K562 (cell line): ENCODE data around the gene PLXNA2. TPM values are rescaled to one million over a fixed set of nuclear protein-coding genes. Genes with fewer than 3 reads are reported as not detected.

Experiments
- ATAC-seq: fragments of 200-7000 bp; cut with Tn5 transposase; 3 replicates; pipeline ENCODE4 v1.9.1; 2020; ENCODE audit warnings: moderate library complexity
- BruUV-seq: library from RNA; stranded (reverse); fragments of 400-500 nt; replicated peaks from 2 replicates; lab custom pipeline; 2021; lab: Mats Ljungman, UMichigan
- CTCF ChIA-PET: fragments of 300-600 bp; formaldehyde crosslinking; extraction: SDS; loops from one replicate; lab custom pipeline; 2021; ENCODE audit warnings: low intra/inter-chr PET ratio; lab: Yijun Ruan, JAX
- POLR2A ChIA-PET: fragments of 300-600, 350-650 bp; sonication (Branson Sonifier 250); formaldehyde crosslinking; extraction: SDS; loops from one replicate; lab custom pipeline; 2021; ENCODE audit warnings: antibody characterized with exemption, inconsistent platforms; lab: Yijun Ruan, JAX
- DNase-seq, 4 experiments: peaks; one replicate each; pipeline versions ENCODE4 v3.0.0 to v3.0.0-alpha.2; 2011 to 2018; ENCODE audit warnings: low spot score in 3 of 4, mixed read lengths in 3 of 4; ENCODE audit errors: extremely low read depth in 1 of 4
- FAIRE-seq: peaks from 2 replicates; lab custom pipeline; 2011; peaks lifted over from hg19 to GRCh38; lab: Jason Lieb, UNC
- H2AFZ ChIP-seq: 2 replicates; pipeline ENCODE4 v1.6.0; 2011; ENCODE audit warnings: low read depth, low read length, control low read depth, inconsistent platforms
- H3K27ac ChIP-seq: fragments of 200-600 bp; 3 replicates; pipeline ENCODE4 v1.8.0; 2011; ENCODE audit warnings: low read depth, mild to moderate bottlenecking, control low read depth, inconsistent platforms, low read length, moderate library complexity, mixed read lengths; ENCODE audit errors: extremely low read depth
- H3K27me3 ChIP-seq, 2 experiments: fragments of 300-600 bp in 1 of 2; 2 replicates in 1 of 2; 3 replicates in 1 of 2; pipeline versions ENCODE4 v1.6.0 to v1.8.0; 2011; ENCODE audit warnings: inconsistent platforms in 2 of 2, low read length in 2 of 2, mild to moderate bottlenecking in 1 of 2, mixed read lengths in 1 of 2, moderate library complexity in 1 of 2; ENCODE audit not compliant: control insufficient read depth in 2 of 2, insufficient read depth in 2 of 2
- H3K36me3 ChIP-seq: fragments of 300-600 bp; 3 replicates; pipeline ENCODE4 v1.8.0; 2011; ENCODE audit warnings: mild to moderate bottlenecking, low read length, inconsistent platforms; ENCODE audit not compliant: control insufficient read depth, insufficient read depth
- H3K4me1 ChIP-seq, 2 experiments: fragments of 200-600 bp in 1 of 2; replicated peaks in 1 of 2; 2 replicates in 1 of 2; 3 replicates in 1 of 2; pipeline versions ENCODE4 v1.5.1 to v1.8.0; 2011; ENCODE audit warnings: inconsistent platforms in 2 of 2, low read length in 2 of 2, mild to moderate bottlenecking in 1 of 2, mixed read lengths in 1 of 2, moderate library complexity in 1 of 2; ENCODE audit not compliant: control insufficient read depth in 2 of 2, insufficient read depth in 2 of 2
- H3K4me2 ChIP-seq: 2 replicates; pipeline ENCODE4 v1.6.1; 2011; ENCODE audit warnings: low read length, control low read depth, inconsistent platforms, mixed read lengths; ENCODE audit not compliant: insufficient read depth
- H3K4me3 ChIP-seq: fragments of 200-600 bp; sonication (generic), shearing (Covaris generic); 2 replicates; pipeline ENCODE4 v1.5.1; 2016; ENCODE audit warnings: control low read depth, inconsistent platforms
- H3K79me2 ChIP-seq: fragments of 200-600 bp; 3 replicates; pipeline ENCODE4 v1.8.0; 2011; ENCODE audit warnings: low read length, inconsistent platforms; ENCODE audit not compliant: control insufficient read depth, insufficient read depth
- H3K9ac ChIP-seq, 2 experiments: 2 replicates each; pipeline versions ENCODE4 v1.6.0 to v1.6.1; 2011; ENCODE audit warnings: low read depth in 2 of 2, low read length in 2 of 2, control low read depth in 1 of 2, inconsistent platforms in 1 of 2, mild to moderate bottlenecking in 1 of 2, mixed read lengths in 1 of 2; ENCODE audit not compliant: insufficient read depth in 1 of 2
- H3K9me1 ChIP-seq: one replicate; pipeline ENCODE4 v1.6.0; 2011; ENCODE audit warnings: inconsistent platforms, mild to moderate bottlenecking, low read length, moderate library complexity; ENCODE audit not compliant: control insufficient read depth, insufficient read depth
- H3K9me3 ChIP-seq: replicated peaks from 2 replicates; pipeline ENCODE4 v1.5.1; 2011; ENCODE audit warnings: low read depth, low read length, inconsistent platforms; ENCODE audit not compliant: control insufficient read depth, insufficient read depth
- H4K20me1 ChIP-seq: replicated peaks from 2 replicates; pipeline ENCODE4 v1.6.1; 2011; ENCODE audit warnings: low read length, inconsistent platforms, mixed read lengths; ENCODE audit not compliant: control insufficient read depth, insufficient read depth
- BMI1 ChIP-seq: fragments of 150-350 bp; IDR thresholded peaks from 2 replicates; pipeline ENCODE4 v1.6.1; 2014; ENCODE audit warnings: low read length
- NFRKB ChIP-seq: fragments of 450-650 bp; IDR thresholded peaks from 2 replicates; pipeline ENCODE4 v1.6.1; 2016; ENCODE audit warnings: low read depth
- PHF8 ChIP-seq: fragments of 200-600 bp; sonication (generic); IDR thresholded peaks from 2 replicates; pipeline ENCODE4 v1.6.1; 2012; ENCODE audit warnings: mixed run types, mild to moderate bottlenecking, inconsistent platforms, low read length, moderate library complexity, borderline replicate concordance
- SRF ChIP-seq, 2 experiments: fragments of 250-450, 450-650 bp in 1 of 2; sonication (Bioruptor Pico) in 1 of 2; sonication (generic) in 1 of 2; formaldehyde crosslinking; IDR thresholded peaks; 2 replicates each; pipeline versions ENCODE4 v1.5.0 to v1.5.1; 2020 to 2022; ENCODE audit warnings: mild to moderate bottlenecking in 1 of 2, missing genetic modification reagents in 1 of 2
- STAG1 ChIP-seq: sonication (generic); formaldehyde crosslinking; IDR thresholded peaks from 2 replicates; pipeline ENCODE4 v1.5.0; 2020; ENCODE audit warnings: missing genetic modification reagents, borderline replicate concordance
- ZNF586 ChIP-seq: fragments of 450-650 bp; formaldehyde crosslinking; conservative IDR thresholded peaks from 2 replicates; pipeline ENCODE4 v1.4.0; 2020; ENCODE audit warnings: mild to moderate bottlenecking, moderate library complexity
- WGBS: fragments of 100-300 bp; shearing (Covaris generic); methylation state at CpG from one replicate; pipeline ENCODE4 v1.1.6; 2016; ENCODE audit warnings: low coverage, mixed read lengths; ENCODE audit not compliant: insufficient coverage; ENCODE audit errors: missing lambda C conversion rate; 5-methylcytosine and 5-hydroxymethylcytosine counted together
- in situ Hi-C: fragments of 300-500 bp; cut with MboI; formaldehyde crosslinking; loops from 4 replicates; pipeline ENCODE4 v1.15.0; 2018; ENCODE audit warnings: inconsistent platforms, mixed read lengths
- intact Hi-C: fragments of 100-400 bp; cut with micrococcal nuclease; formaldehyde crosslinking; loops from 2 replicates; pipeline ENCODE4 v1.14.2; 2022
- polyA plus RNA-seq, 8 experiments: library from polyadenylated mRNA; depleted of rRNA in 4 of 8; stranded (reverse) in 5 of 8; unstranded in 3 of 8; fragments of >200 nt; fragmentation: Nextera tagmentation in 2 of 8; fragmentation: Illumina TruSeq in 1 of 8; extraction: Ambion mirVana in 2 of 8; extraction: Trizol in 1 of 8; gene quantifications; 2 replicates each; pipeline versions ENCODE4 v1.2.1 to v1.2.3, GENCODE V29; 2011 to 2014; ENCODE audit warnings: inconsistent platforms in 1 of 8, missing spikeins in 1 of 8
- total RNA-seq, 7 experiments: library from RNA; depleted of rRNA in 6 of 7; stranded (reverse); fragments of >200 nt in 6 of 7; fragmentation: Illumina TruSeq in 2 of 7; extraction: Trizol in 2 of 7; gene quantifications; 2 replicates each; pipeline versions ENCODE4 v1.2.1 to v1.2.3, GENCODE V29; 2011 to 2021; ENCODE audit warnings: low replicate concordance in 1 of 7
- TF ChIP-seq, protein P1 (sequence below): fragments of 450-650 bp; formaldehyde crosslinking; conservative IDR thresholded peaks from 2 replicates; pipeline ENCODE4 v1.4.0; 2022; ENCODE audit warnings: mild to moderate bottlenecking, missing genetic modification characterization
- TF ChIP-seq, protein P2 (sequence below): fragments of 250-450 bp; sonication (Bioruptor Pico); IDR thresholded peaks from 2 replicates; pipeline ENCODE4 v1.8.0; 2022; ENCODE audit warnings: moderate library complexity, mild to moderate bottlenecking, inconsistent platforms
- TF ChIP-seq, protein P3 (sequence below): fragments of 450-650 bp; formaldehyde crosslinking; IDR thresholded peaks from 2 replicates; pipeline ENCODE4 v1.4.0; 2020; ENCODE audit warnings: mild to moderate bottlenecking, moderate library complexity
- TF ChIP-seq, protein P4 (sequence below): fragments of 250-450 bp; sonication (Bioruptor Pico); IDR thresholded peaks from 2 replicates; pipeline ENCODE4 v1.5.0; 2021

Gene PLXNA2
- total and polyA plus RNA-seq, 9 of the 15 experiments (the other 6 are each of a cell fraction or from before 2014, with no cell fraction given), result 0.01 to 1.3 (median 0.32) TPM

DNA sequence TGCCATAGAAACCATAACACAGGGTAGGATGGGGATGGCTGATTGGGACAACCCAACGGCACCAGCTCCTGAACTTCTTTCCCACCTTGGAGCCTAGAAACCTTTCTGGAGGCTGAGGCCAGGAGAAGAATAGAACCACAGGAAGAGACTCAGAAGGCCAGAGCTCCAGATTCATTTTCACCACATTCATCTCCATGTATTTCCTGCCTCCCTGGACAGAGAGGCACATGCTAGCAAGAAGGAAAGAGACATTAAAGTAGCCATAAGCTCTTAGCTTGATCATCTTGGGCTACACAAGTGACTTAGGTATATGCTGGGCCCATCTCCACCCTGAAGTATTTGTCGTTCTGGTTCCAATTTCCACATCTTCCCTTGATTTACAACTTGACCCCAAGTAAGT, 44.1 kb downstream of the PLXNA2 start:
- H3K4me3 ChIP-seq, result no peak overlapping the region
- H3K79me2 ChIP-seq, result no peaks in the 10 kb centered on the region
- TF ChIP-seq NFRKB, result no peak
- no peak for TF ChIP-seq BMI1
- peak in 1 of 2 experiments; percentile 93; a peak in 1 of 4 replicates for TF ChIP-seq SRF (CRISPR knock-in tag; IDR thresholded peaks at IDR 0.05)
- TF ChIP-seq, protein P1, sequence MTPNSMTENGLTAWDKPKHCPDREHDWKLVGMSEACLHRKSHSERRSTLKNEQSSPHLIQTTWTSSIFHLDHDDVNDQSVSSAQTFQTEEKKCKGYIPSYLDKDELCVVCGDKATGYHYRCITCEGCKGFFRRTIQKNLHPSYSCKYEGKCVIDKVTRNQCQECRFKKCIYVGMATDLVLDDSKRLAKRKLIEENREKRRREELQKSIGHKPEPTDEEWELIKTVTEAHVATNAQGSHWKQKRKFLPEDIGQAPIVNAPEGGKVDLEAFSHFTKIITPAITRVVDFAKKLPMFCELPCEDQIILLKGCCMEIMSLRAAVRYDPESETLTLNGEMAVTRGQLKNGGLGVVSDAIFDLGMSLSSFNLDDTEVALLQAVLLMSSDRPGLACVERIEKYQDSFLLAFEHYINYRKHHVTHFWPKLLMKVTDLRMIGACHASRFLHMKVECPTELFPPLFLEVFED (CRISPR knock-in tag), result no peak
- 66% methylated on average over 2 of the region's 2 CpGs for WGBS
- no peak overlapping the region for H3K27ac ChIP-seq
- no TSS peak for BruUV-seq
- no peaks in the 10 kb centered on the region for H3K36me3 ChIP-seq
- ATAC-seq (no peak), FAIRE-seq (no peak), DNase-seq (no peak)
- H3K27me3 ChIP-seq, result no peaks in the 10 kb centered on the region
- H3K9me1 ChIP-seq, result no peaks in the 10 kb centered on the region
- intact Hi-C loops (no loop called here), in situ Hi-C loops (no loop called here)
- H2AFZ ChIP-seq, result no peak overlapping the region
- POLR2A ChIA-PET, result interaction anchor here (0.6 to 0.9 kb wide), 3 partner anchors 13 to 193 kb away, joined by 3 to 5 read pairs (median 3); no protein-coding TSS in a partner anchor
- CTCF ChIA-PET, result no interaction called here
- H3K9me3 ChIP-seq, result no peaks in the 10 kb centered on the region
- no peak overlapping the region for H3K4me2 ChIP-seq
- H4K20me1 ChIP-seq, result no peaks in the 10 kb centered on the region
- peaks cover 0 to 8% of the 10 kb centered on the region in 2 experiments; a peak in 2 of 5 replicates for H3K4me1 ChIP-seq
- H3K9ac ChIP-seq, result no peak overlapping the region

DNA sequence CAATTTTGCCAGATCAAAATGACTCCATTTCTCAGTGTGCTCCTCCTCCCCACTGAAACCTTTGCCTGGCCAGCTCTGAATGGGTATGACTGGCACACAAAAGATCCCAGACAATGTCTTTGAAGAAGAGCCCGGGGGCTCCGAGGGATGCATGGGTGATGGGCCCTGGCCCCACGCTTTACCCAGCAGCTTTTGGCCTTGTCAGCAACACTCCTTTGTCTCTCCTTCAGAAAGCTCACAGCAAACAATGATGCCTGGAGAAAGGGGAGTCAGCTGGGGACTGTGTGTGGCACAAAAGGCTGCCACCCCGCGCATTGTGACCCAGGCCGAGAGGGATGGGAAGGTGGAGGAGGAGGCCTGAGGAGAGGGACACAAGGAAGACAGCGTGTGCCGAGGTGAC, 45.9 kb downstream of the PLXNA2 start:
- in situ Hi-C loops, result no loop called here
- DNase-seq, result no peak
- ATAC-seq, result no peak
- Histone ChIP-seq H3K9me1 (no peaks in the 10 kb centered on the region), H4K20me1 (no peaks in the 10 kb centered on the region), H3K27ac (no peak overlapping the region), H3K4me3 (no peak overlapping the region), H3K79me2 (no peaks in the 10 kb centered on the region), H3K4me1 (peaks cover 0 to 8% of the 10 kb centered on the region in 2 experiments; a peak in 2 of 5 replicates), H3K4me2 (no peak overlapping the region), H3K36me3 (no peaks in the 10 kb centered on the region), H3K9me3 (no peaks in the 10 kb centered on the region), H2AFZ (no peak overlapping the region), H3K9ac (no peak overlapping the region), H3K27me3 (no peaks in the 10 kb centered on the region)
- 70% methylated on average over 8 of the region's 8 CpGs for WGBS
- ChIA-PET CTCF (no interaction called here), POLR2A (interaction anchor here (0.6 to 0.9 kb wide), 2 partner anchors 17 to 76 kb away, joined by 3 to 4 read pairs; no protein-coding TSS in a partner anchor)
- intact Hi-C loops, result no loop called here
- BruUV-seq, result no TSS peak
- no peak for FAIRE-seq
- no peak for TF ChIP-seq STAG1 (CRISPR knock-in tag)
- TF ChIP-seq, protein P2, sequence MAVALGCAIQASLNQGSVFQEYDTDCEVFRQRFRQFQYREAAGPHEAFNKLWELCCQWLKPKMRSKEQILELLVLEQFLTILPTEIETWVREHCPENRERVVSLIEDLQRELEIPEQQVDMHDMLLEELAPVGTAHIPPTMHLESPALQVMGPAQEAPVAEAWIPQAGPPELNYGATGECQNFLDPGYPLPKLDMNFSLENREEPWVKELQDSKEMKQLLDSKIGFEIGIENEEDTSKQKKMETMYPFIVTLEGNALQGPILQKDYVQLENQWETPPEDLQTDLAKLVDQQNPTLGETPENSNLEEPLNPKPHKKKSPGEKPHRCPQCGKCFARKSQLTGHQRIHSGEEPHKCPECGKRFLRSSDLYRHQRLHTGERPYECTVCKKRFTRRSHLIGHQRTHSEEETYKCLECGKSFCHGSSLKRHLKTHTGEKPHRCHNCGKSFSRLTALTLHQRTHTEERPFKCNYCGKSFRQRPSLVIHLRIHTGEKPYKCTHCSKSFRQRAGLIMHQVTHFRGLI, result no peak
- TF ChIP-seq, protein P3, sequence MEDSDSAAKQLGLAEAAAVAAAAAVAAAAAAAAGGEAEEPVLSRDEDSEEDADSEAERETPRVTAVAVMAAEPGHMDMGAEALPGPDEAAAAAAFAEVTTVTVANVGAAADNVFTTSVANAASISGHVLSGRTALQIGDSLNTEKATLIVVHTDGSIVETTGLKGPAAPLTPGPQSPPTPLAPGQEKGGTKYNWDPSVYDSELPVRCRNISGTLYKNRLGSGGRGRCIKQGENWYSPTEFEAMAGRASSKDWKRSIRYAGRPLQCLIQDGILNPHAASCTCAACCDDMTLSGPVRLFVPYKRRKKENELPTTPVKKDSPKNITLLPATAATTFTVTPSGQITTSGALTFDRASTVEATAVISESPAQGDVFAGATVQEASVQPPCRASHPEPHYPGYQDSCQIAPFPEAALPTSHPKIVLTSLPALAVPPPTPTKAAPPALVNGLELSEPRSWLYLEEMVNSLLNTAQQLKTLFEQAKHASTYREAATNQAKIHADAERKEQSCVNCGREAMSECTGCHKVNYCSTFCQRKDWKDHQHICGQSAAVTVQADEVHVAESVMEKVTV, result no peak
- no peak for TF ChIP-seq PHF8
- no peak for TF ChIP-seq ZNF586 (CRISPR knock-in tag)
- TF ChIP-seq, protein P4, sequence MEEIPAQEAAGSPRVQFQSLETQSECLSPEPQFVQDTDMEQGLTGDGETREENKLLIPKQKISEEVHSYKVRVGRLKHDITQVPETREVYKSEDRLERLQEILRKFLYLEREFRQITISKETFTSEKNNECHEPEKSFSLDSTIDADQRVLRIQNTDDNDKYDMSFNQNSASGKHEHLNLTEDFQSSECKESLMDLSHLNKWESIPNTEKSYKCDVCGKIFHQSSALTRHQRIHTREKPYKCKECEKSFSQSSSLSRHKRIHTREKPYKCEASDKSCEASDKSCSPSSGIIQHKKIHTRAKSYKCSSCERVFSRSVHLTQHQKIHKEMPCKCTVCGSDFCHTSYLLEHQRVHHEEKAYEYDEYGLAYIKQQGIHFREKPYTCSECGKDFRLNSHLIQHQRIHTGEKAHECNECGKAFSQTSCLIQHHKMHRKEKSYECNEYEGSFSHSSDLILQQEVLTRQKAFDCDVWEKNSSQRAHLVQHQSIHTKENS, result no peak
